ENCODE data around the gene FGFR3.
"Not testable (repeated sequence)": the region's sequence is repeated elsewhere in the genome, so short reads cannot be mapped to it uniquely, and the experiment has no call there.

Gene FGFR3

DNA sequence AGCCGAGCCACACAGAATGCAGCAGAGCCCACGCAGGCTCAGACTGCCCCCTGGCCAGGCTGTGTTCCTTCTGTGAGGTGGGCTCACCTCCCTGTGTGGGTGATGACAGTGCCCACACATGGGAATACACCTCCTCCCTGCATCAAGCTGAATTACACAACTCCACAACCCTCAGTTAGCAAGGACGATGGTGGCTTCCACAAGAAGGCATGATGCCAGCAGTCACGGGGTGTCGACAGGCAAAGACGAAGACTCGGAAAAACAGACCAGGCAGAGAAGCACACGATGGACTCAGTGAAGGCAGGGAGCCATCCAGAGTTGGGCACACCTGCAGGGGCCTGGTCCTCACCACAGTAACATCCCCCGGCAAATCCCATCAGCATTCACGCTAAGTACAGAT is 50.8 kb downstream of the FGFR3 start:
- Histone ChIP-seq H3K9ac (no peak overlapping the region), H3K79me2 (ENCODE audit: insufficient read depth, low read depth) (no peaks in the 10 kb centered on the region), H3K27ac (no peak overlapping the region), H3K36me3 (ENCODE audit: insufficient read depth) (no peaks in the 10 kb centered on the region), H3K4me3 (IDR thresholded peaks at IDR 0.05; ENCODE audit: insufficient read depth, low read depth, low read length) (no peak overlapping the region), H2AFZ (ENCODE audit: low read depth) (no peak overlapping the region), H3K4me2 (no peak overlapping the region), H4K20me1 (ENCODE audit: insufficient read depth) (no peaks in the 10 kb centered on the region), H3K4me1 (ENCODE audit: low read depth, poor library complexity, severe bottlenecking) (peaks cover 7% of the 10 kb centered on the region), H3K27me3 (ENCODE audit: insufficient read depth, low read depth) (no peaks in the 10 kb centered on the region)
- TF ChIP-seq, protein P1, sequence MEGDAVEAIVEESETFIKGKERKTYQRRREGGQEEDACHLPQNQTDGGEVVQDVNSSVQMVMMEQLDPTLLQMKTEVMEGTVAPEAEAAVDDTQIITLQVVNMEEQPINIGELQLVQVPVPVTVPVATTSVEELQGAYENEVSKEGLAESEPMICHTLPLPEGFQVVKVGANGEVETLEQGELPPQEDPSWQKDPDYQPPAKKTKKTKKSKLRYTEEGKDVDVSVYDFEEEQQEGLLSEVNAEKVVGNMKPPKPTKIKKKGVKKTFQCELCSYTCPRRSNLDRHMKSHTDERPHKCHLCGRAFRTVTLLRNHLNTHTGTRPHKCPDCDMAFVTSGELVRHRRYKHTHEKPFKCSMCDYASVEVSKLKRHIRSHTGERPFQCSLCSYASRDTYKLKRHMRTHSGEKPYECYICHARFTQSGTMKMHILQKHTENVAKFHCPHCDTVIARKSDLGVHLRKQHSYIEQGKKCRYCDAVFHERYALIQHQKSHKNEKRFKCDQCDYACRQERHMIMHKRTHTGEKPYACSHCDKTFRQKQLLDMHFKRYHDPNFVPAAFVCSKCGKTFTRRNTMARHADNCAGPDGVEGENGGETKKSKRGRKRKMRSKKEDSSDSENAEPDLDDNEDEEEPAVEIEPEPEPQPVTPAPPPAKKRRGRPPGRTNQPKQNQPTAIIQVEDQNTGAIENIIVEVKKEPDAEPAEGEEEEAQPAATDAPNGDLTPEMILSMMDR (conservative IDR thresholded peaks at IDR 0.05; ENCODE audit: low read depth, low read length), result no peak

DNA sequence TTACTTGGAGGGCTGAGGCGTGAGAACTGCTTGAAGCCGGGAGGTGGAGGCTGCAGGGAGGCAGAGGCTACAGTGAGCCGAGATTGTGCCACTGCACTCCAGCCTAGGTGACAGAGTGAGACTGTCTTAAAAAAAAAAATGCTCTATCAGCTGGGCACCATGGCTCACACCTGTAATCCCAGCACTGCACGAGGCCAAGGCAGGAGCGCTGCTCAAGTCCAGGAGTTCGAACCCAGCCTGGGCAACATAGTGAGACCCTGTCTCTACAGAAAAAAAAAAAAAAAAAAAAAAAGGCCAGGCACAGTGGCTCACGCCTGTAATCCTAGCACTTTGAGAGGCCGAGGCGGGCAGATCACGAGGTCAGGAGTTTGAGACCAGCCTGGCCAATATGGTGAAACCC is 51.5 kb downstream of the FGFR3 start:
- not testable (repeated sequence) for H3K79me2 ChIP-seq (ENCODE audit: insufficient read depth, low read depth); H2AFZ ChIP-seq (ENCODE audit: low read depth); H3K4me1 ChIP-seq (ENCODE audit: low read depth, poor library complexity, severe bottlenecking); H3K9ac ChIP-seq; H3K36me3 ChIP-seq (ENCODE audit: insufficient read depth); H3K27ac ChIP-seq; H4K20me1 ChIP-seq (ENCODE audit: insufficient read depth); H3K4me3 ChIP-seq (IDR thresholded peaks at IDR 0.05; ENCODE audit: insufficient read depth, low read depth, low read length); H3K4me2 ChIP-seq; H3K27me3 ChIP-seq (ENCODE audit: insufficient read depth, low read depth)

DNA sequence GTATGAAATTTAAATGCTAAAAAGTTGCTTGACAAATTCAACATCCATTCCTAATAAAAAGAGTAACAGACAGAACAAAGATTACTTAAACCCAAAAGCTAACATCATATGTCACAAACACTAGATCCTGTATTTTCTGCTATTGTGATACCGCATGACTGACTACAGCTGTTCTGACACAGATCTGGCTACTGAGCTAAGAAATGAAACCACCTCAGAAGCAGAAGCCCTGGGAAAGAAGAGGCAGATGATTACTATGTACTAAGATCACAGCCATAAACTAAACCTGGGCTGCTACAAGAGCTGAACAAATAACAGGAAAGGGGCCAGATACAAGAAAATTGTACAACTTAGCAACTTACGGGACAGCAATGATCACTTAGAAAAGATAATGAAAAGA is 53.5 kb downstream of the FGFR3 start:
- H4K20me1 ChIP-seq (ENCODE audit: insufficient read depth), result no peaks in the 10 kb centered on the region
- TF ChIP-seq, protein P1 (conservative IDR thresholded peaks at IDR 0.05; ENCODE audit: low read depth, low read length), result no peak
- H3K4me3 ChIP-seq (IDR thresholded peaks at IDR 0.05; ENCODE audit: insufficient read depth, low read depth, low read length), result no peak overlapping the region
- H3K36me3 ChIP-seq (ENCODE audit: insufficient read depth), result no peaks in the 10 kb centered on the region
- no peak overlapping the region for H3K27ac ChIP-seq
- no peak overlapping the region for H3K4me2 ChIP-seq
- no peak overlapping the region for H3K9ac ChIP-seq
- no peak overlapping the region for H2AFZ ChIP-seq (ENCODE audit: low read depth)
- no peaks in the 10 kb centered on the region for H3K27me3 ChIP-seq (ENCODE audit: insufficient read depth, low read depth)
- H3K79me2 ChIP-seq (ENCODE audit: insufficient read depth, low read depth), result no peaks in the 10 kb centered on the region; the same call in 1 of the 2 replicates
- H3K4me1 ChIP-seq (ENCODE audit: low read depth, poor library complexity, severe bottlenecking), result peaks cover 7% of the 10 kb centered on the region

DNA sequence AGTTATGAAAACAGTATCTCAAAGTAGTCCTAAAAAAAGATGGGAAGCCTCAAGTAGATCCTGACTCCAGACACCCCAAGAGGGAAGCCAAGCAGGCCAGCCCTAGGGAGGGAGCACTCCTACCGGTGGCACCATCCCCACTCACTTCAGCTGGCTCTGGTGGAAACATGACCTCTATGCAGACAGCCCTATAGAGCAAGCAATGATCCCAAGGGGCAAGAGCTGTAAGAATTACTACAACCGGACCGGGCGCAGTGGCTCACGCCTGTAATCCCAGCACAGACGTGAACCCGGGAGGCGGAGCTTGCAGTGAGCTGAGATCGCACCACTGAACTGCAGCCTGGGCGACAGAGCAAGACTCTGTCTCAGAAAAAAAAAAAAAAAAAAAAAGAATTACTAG is 57.2 kb downstream of the FGFR3 start:
- peaks cover 7% of the 10 kb centered on the region for H3K4me1 ChIP-seq (ENCODE audit: low read depth, poor library complexity, severe bottlenecking)
- no peak overlapping the region for H3K27ac ChIP-seq
- no peak overlapping the region for H3K9ac ChIP-seq
- TF ChIP-seq, protein P1 (conservative IDR thresholded peaks at IDR 0.05; ENCODE audit: low read depth, low read length), result no peak
- H3K79me2 ChIP-seq (ENCODE audit: insufficient read depth, low read depth), result peaks cover 13% of the 10 kb centered on the region; the same call in 1 of the 2 replicates
- H4K20me1 ChIP-seq (ENCODE audit: insufficient read depth), result no peaks in the 10 kb centered on the region
- H3K4me2 ChIP-seq, result no peak overlapping the region
- H3K4me3 ChIP-seq (IDR thresholded peaks at IDR 0.05; ENCODE audit: insufficient read depth, low read depth, low read length), result no peak overlapping the region
- H2AFZ ChIP-seq (ENCODE audit: low read depth), result no peak overlapping the region
- no peaks in the 10 kb centered on the region for H3K36me3 ChIP-seq (ENCODE audit: insufficient read depth)
- no peaks in the 10 kb centered on the region for H3K27me3 ChIP-seq (ENCODE audit: insufficient read depth, low read depth)

DNA sequence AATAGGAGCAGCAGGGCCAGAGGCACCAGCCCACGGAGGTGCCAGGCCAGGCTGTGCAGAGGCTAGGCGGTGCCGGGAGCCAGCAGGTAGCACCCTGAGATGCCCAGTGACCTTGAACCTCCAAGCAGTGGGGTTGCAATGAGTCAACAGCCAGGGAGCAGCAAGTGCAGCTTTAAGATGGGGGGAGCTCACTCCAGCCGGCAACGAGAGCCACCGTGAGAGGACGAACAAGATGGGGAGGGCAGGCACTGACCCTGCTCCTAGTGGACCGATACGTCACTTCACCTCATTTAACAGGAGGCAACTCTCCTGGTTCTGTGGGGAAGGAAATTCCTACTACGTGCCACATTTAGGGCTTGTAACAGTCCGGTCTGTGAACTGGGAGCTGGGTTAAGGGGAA is 58.1 kb downstream of the FGFR3 start:
- Histone ChIP-seq H3K79me2 (ENCODE audit: insufficient read depth, low read depth) (peaks cover 13% of the 10 kb centered on the region; the same call in 1 of the 2 replicates), H3K36me3 (ENCODE audit: insufficient read depth) (no peaks in the 10 kb centered on the region), H2AFZ (ENCODE audit: low read depth) (no peak overlapping the region), H3K4me1 (ENCODE audit: low read depth, poor library complexity, severe bottlenecking) (peaks cover 7% of the 10 kb centered on the region), H3K4me3 (IDR thresholded peaks at IDR 0.05; ENCODE audit: insufficient read depth, low read depth, low read length) (no peak overlapping the region), H3K9ac (no peak overlapping the region), H3K27me3 (ENCODE audit: insufficient read depth, low read depth) (no peaks in the 10 kb centered on the region), H3K4me2 (no peak overlapping the region), H3K27ac (no peak overlapping the region), H4K20me1 (ENCODE audit: insufficient read depth) (no peaks in the 10 kb centered on the region)
- TF ChIP-seq, protein P1 (conservative IDR thresholded peaks at IDR 0.05; ENCODE audit: low read depth, low read length), result no peak
